Right forelimb (tissue), 1 donor: ENCODE measurements around the gene TMEM80.
"Not testable (repeated sequence)": the region's sequence is repeated elsewhere in the genome, so short reads cannot be mapped to it uniquely, and the experiment has no call there.

ENCODE experiments used
- DNase-seq: peaks from one replicate; pipeline ENCODE4 v3.0.0-alpha.2; 2018

The TMEM80 gene

GRCh38 chr11:723120-723883 is 27.7 kb downstream of the TMEM80 start:
- no peak for DNase-seq

GRCh38 chr11:724049-724777 is 28.6 kb downstream of the TMEM80 start:
- no peak for DNase-seq

GRCh38 chr11:724778-725386 is 29.3 kb downstream of the TMEM80 start:
- peak; percentile 47 for DNase-seq

- DNase-seq, result no peak
These were observed 30.1 kb downstream of the TMEM80 start for GRCh38 chr11:725624-726202.

GRCh38 chr11:726278-727220 is 30.9 kb downstream of the TMEM80 start:
- DNase-seq, result peak; percentile 75

GRCh38 chr11:727281-727701 is 31.7 kb downstream of the TMEM80 start:
- no peak for DNase-seq

- DNase-seq, result peak; percentile 84
These were observed 32.5 kb downstream of the TMEM80 start for GRCh38 chr11:727859-728748.

GRCh38 chr11:728901-729491 is 33.4 kb downstream of the TMEM80 start:
- no peak for DNase-seq

- peak; percentile 45 for DNase-seq
These were observed 34.0 kb downstream of the TMEM80 start for GRCh38 chr11:729492-730074.

GRCh38 chr11:733072-733471 is 37.5 kb downstream of the TMEM80 start:
- no peak for DNase-seq

GRCh38 chr11:734541-734940 is 38.9 kb downstream of the TMEM80 start:
- not testable (repeated sequence) for DNase-seq

- DNase-seq, result no peak
These were observed 41.8 kb downstream of the TMEM80 start for GRCh38 chr11:737366-737765.

GRCh38 chr11:737899-738298 is 42.3 kb downstream of the TMEM80 start:
- DNase-seq, result not testable (repeated sequence)

GRCh38 chr11:742156-742546 is 46.5 kb downstream of the TMEM80 start:
- no peak for DNase-seq

GRCh38 chr11:742571-743201 is 47.1 kb downstream of the TMEM80 start:
- DNase-seq, result no peak

GRCh38 chr11:745428-745827 is 49.8 kb downstream of the TMEM80 start:
- no peak for DNase-seq

GRCh38 chr11:746289-747157 is 50.9 kb downstream of the TMEM80 start:
- DNase-seq, result no peak

- DNase-seq, result peak; percentile 92
These were observed 51.8 kb downstream of the TMEM80 start, which contains the start of gene TALDO1 for GRCh38 chr11:747158-748006. TALDO1 (plus strand) TSS chr11:747464; CDS start chr11:747482, 18 bp downstream.
